H7 (cell line): ENCODE data around the gene OR6M1. TPM values are rescaled to one million over a fixed set of nuclear protein-coding genes. Genes with fewer than 3 reads are reported as not detected.
A peak's percentile ranks its signal among the peaks of the same experiment; 100 is the strongest.

Experiments used
- DNase-seq: peaks from one replicate; pipeline ENCODE4 v3.0.0; 2012
- H3K27me3 ChIP-seq: 2 replicates; pipeline ENCODE4 v1.6.0; 2011; ENCODE audit warnings: mild to moderate bottlenecking, low read length; ENCODE audit not compliant: control insufficient read depth, insufficient read depth
- H3K36me3 ChIP-seq: replicated peaks from 2 replicates; pipeline ENCODE4 v1.5.1; 2011; ENCODE audit warnings: low read length; ENCODE audit not compliant: control insufficient read depth, insufficient read depth
- H3K4me3 ChIP-seq: 2 replicates; pipeline ENCODE4 v1.5.1; 2011; ENCODE audit warnings: low read depth, mild to moderate bottlenecking, control low read depth, low read length, moderate library complexity; ENCODE audit not compliant: insufficient read depth
- total RNA-seq: library from RNA; depleted of rRNA; stranded (reverse); fragments of >200 nt; shearing (Covaris generic); gene quantifications from 2 replicates; pipeline ENCODE4 v1.2.3, GENCODE V29; 2014; rRNA removed

The OR6M1 gene
- total RNA-seq = not detected in 2 replicates

GRCh38 chr11:123806249-123806648, at the start of gene OR6M1:
Gene OR6M1, minus strand, starts transcription at chr11:123806349. Its CDS starts 0 bp downstream, at chr11:123806349.
- no peaks in the 10 kb centered on the region for H3K36me3 ChIP-seq
- DNase-seq = no peak
- H3K27me3 ChIP-seq = no peaks in the 10 kb centered on the region
- no peak within 1 kb of the TSS for H3K4me3 ChIP-seq

DNA sequence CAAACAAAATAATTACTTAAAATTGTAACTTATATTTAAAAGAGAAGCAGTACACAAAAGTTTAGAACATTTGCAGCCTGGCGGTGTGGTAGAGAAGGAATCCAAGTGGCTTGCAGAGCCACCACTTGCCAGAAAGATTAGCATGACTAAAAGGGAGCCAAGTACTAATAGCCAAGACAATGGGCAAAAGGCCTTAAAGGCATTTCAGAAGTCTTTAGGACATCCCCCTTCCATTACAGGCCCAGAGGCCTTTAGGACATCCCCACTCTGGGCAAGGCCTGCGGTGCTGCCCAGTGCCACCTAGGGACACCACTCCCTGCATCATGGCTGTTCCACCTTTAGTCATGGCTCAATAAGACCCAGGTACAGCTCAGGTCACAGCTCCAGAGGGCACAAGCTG, 46.9 kb upstream of the OR6M1 start:
- no peak for DNase-seq
- Histone ChIP-seq H3K4me3 (no peak overlapping the region), H3K27me3 (no peaks in the 10 kb centered on the region), H3K36me3 (no peaks in the 10 kb centered on the region)

DNA sequence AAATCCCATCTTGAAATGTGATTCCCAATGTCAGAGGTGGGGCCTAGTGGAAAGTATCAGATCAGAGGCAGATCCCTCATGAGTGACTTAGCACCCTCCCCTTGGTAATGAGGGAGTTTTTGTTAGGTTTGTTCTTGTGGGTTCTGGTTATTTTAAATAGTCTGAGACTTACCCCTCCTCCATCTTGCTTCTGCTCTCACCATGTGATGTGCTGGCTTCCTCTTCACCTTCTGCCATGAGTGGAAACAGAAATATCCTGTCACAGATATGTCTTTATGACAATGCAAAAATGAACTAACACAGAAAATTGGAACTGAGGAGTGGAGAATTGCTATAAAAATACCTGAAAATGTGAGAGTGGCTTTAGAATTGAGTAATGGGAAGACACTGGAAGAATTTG, 46.2 kb upstream of the OR6M1 start:
- H3K36me3 ChIP-seq = no peaks in the 10 kb centered on the region
- no peak overlapping the region for H3K4me3 ChIP-seq
- no peaks in the 10 kb centered on the region for H3K27me3 ChIP-seq
- no peak for DNase-seq

GRCh38 chr11:123851110-123851509, 45.0 kb upstream of the OR6M1 start:
- Histone ChIP-seq H3K4me3 (no peak overlapping the region), H3K27me3 (no peaks in the 10 kb centered on the region), H3K36me3 (no peaks in the 10 kb centered on the region)
- no peak for DNase-seq

DNA sequence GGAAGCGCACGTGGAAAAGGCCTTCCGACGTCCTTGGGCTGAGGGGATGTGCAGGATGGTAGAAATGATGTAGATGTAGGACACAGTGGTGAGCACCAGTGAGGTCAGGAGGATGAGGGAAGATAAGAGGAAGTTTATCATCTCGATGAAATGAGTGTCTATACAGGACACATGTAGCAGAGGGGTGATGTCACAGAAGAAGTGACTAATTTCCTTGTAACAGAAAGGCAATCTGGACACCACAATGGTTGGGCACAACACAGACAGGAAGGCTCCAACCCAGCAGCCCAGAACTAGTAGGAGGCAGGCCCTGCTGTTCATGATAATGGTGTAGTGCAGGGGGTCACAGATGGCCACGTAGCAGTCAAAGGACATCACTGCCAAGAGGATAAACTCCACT, 35.0 kb upstream of the OR6M1 start:
- Histone ChIP-seq H3K27me3 (no peaks in the 10 kb centered on the region), H3K36me3 (no peaks in the 10 kb centered on the region), H3K4me3 (no peak overlapping the region)
- no peak for DNase-seq

GRCh38 chr11:123839131-123839530, 33.0 kb upstream of the OR6M1 start:
- DNase-seq = no peak
- no peak overlapping the region for H3K4me3 ChIP-seq
- no peaks in the 10 kb centered on the region for H3K27me3 ChIP-seq
- H3K36me3 ChIP-seq = no peaks in the 10 kb centered on the region

- no peak overlapping the region for H3K4me3 ChIP-seq
- no peaks in the 10 kb centered on the region for H3K27me3 ChIP-seq
- DNase-seq = no peak
- no peaks in the 10 kb centered on the region for H3K36me3 ChIP-seq
Observed at GRCh38 chr11:123838659-123839058, 32.5 kb upstream of the OR6M1 start.

GRCh38 chr11:123838199-123838598, 32.0 kb upstream of the OR6M1 start:
- DNase-seq = peak; percentile 7
- Histone ChIP-seq H3K27me3 (no peaks in the 10 kb centered on the region), H3K36me3 (no peaks in the 10 kb centered on the region), H3K4me3 (no peak overlapping the region)

- no peaks in the 10 kb centered on the region for H3K27me3 ChIP-seq
- DNase-seq = no peak
- no peak overlapping the region for H3K4me3 ChIP-seq
- H3K36me3 ChIP-seq = no peaks in the 10 kb centered on the region
Observed at GRCh38 chr11:123833095-123833494, 26.9 kb upstream of the OR6M1 start.

- H3K27me3 ChIP-seq = no peaks in the 10 kb centered on the region
- no peak for DNase-seq
- H3K36me3 ChIP-seq = no peaks in the 10 kb centered on the region
Observed at GRCh38 chr11:123829745-123830144, 23.6 kb upstream of the OR6M1 start.

GRCh38 chr11:123822599-123822998, 16.4 kb upstream of the OR6M1 start:
- Histone ChIP-seq H3K36me3 (no peaks in the 10 kb centered on the region), H3K4me3 (no peak overlapping the region), H3K27me3 (no peaks in the 10 kb centered on the region)
- peak; percentile 4 for DNase-seq

More at GRCh38 chr11:123829745-123830144, 23.6 kb upstream of the OR6M1 start:
- H3K4me3 ChIP-seq = no peak overlapping the region

DNA sequence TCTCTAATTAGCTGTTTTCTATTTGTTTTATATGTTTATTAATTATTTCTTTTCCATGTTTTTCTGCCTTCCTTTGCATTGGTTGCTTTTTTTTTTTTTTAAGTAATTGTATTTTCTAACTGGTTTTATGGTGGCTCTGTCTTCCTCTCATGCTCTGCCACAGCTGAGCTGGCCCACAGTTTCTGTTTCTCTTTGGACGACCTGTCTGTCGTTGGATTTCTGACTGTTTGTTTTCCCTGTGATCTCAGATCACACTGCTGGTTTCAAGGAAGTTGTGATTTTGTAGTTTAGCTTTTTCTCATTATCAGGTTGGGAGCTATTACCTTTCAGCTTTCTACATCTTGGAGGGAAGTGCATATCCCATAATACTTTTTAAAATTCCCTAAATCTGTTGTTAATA, 15.9 kb upstream of the OR6M1 start:
- no peaks in the 10 kb centered on the region for H3K36me3 ChIP-seq
- DNase-seq = no peak
- no peak overlapping the region for H3K4me3 ChIP-seq
- H3K27me3 ChIP-seq = no peaks in the 10 kb centered on the region

DNA sequence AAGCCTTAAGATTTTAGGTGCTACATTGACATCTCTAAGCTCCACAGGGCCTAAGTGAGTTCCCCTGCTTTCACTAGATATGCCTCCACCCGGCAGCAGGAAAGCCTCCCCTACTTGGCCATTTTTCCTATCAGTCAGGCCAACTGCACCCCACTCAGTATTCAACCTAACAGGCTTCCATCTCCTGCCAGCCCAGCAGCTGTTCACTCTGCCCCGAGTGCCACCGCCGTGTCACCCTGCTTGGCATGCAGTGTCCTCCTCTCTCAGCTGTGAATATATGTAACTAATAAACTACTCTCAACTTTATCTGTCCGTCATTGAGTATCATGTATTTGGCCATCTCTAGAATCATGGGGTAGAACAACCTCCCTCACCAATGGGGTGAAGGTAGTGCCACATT, 9.0 kb upstream of the OR6M1 start:
- DNase-seq = no peak
- Histone ChIP-seq H3K4me3 (no peak overlapping the region), H3K27me3 (no peaks in the 10 kb centered on the region), H3K36me3 (no peaks in the 10 kb centered on the region)

DNA sequence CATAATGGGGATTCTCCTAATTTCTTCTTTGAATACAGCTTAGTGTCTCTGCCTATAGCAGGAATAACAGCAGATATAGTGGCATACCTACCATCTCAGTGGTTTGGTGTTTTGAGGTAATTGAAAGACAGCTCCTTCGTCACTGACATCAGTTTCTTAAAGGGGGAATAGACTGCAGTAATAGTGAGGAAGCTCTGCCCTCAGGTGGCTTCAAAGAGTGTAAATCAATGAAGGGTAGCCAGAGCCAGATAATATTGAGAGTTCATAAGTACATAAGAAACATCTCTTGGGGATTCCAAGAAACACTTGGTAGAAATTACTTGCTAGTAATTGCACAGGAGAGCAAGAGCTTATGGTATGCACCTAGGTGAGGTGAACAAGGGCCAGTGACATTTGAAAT, 4.4 kb downstream of the OR6M1 start:
- H3K4me3 ChIP-seq = no peak overlapping the region
- H3K27me3 ChIP-seq = no peaks in the 10 kb centered on the region
- DNase-seq = no peak
- no peaks in the 10 kb centered on the region for H3K36me3 ChIP-seq

DNA sequence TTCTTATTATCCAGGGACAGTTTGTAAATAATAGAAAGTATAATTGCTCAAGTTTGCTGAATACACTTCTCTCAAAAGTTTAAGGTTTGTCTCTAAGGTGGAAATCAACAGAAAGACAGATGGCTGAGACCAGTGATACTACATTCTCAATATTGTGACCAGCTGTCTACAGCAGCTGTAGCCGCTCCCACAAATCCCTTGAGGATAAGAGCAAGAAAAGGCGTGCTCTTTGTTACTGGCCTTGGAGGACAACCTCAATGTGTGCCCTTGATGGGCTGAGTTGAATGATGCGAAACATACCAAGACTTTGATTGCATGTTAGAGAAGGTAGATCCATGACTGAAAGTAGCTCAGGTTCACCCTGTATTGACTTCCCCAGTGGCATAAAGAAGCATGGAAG, 6.1 kb downstream of the OR6M1 start:
- no peaks in the 10 kb centered on the region for H3K27me3 ChIP-seq
- no peak for DNase-seq

DNA sequence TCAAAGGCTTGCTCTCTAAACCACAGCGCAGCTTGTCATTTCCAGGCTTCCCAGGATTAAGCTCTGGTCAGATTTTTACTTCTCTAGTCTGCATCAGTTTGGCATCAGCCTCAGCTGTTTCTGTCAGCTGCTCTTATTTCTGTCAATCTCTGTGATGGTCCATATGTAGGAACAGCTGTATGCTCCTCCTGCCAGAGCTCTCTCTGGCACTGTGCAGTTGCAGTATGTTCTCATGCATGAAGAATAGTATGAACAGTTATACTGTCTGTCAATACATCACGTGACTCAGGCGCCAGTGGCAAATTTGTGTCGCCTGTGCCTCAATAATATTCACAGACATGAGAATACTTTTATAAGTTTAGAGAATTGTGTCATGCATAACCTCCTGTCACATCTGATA, 6.7 kb downstream of the OR6M1 start:
- H3K27me3 ChIP-seq = no peaks in the 10 kb centered on the region
- no peaks in the 10 kb centered on the region for H3K36me3 ChIP-seq
- H3K4me3 ChIP-seq = no peak overlapping the region
- DNase-seq = no peak

More for the DNA sequence above, 6.1 kb downstream of the OR6M1 start:
- Histone ChIP-seq H3K36me3 (no peaks in the 10 kb centered on the region), H3K4me3 (no peak overlapping the region)
